H1 (cell line): Measurements from ENCODE around the gene SP4. TPM values are rescaled to one million over a fixed set of nuclear protein-coding genes. Genes with fewer than 3 reads are reported as not detected.

Experiments used
- CTCF ChIA-PET: fragments of 300-600 bp; sonication (Branson Sonifier 250); formaldehyde crosslinking; loops from one replicate; lab custom pipeline; 2021; ENCODE audit not compliant: partially characterized antibody; lab: Charles Lee
- POLR2A ChIA-PET: fragments of 300-600 bp; sonication (Branson Sonifier 250); formaldehyde crosslinking; loops from one replicate; lab custom pipeline; 2021; ENCODE audit warnings: inconsistent platforms; ENCODE audit not compliant: partially characterized antibody; lab: Charles Lee
- DNase-seq, 2 experiments: peaks; one replicate each; pipeline versions ENCODE4 v3.0.0 to v3.0.0-alpha.2; 2010 to 2022; ENCODE audit warnings: low spot score in 2 of 2, low read depth in 1 of 2, mixed read lengths in 1 of 2
- FAIRE-seq: peaks from 2 replicates; lab custom pipeline; 2011; peaks lifted over from hg19 to GRCh38; lab: Jason Lieb, UNC
- H2AFZ ChIP-seq: 2 replicates; pipeline ENCODE4 v1.8.1; 2012; ENCODE audit warnings: low read length, inconsistent platforms
- H2AK5ac ChIP-seq: 2 replicates; pipeline ENCODE4 v1.6.1; 2013; ENCODE audit warnings: low read depth, low read length
- H2BK120ac ChIP-seq: replicated peaks from 2 replicates; pipeline ENCODE3; 2013; ENCODE audit warnings: low read depth, low read length, inconsistent platforms
- H2BK12ac ChIP-seq: 2 replicates; pipeline ENCODE4 v1.6.1; 2013; ENCODE audit warnings: low read depth, low read length
- H2BK15ac ChIP-seq: 2 replicates; pipeline ENCODE4 v1.6.1; 2013; ENCODE audit warnings: low read length
- H2BK20ac ChIP-seq: 2 replicates; pipeline ENCODE4 v1.6.1; 2013; ENCODE audit warnings: low read length
- H2BK5ac ChIP-seq: 2 replicates; pipeline ENCODE4 v1.6.1; 2013; ENCODE audit warnings: low read depth, low read length
- H3K14ac ChIP-seq: 2 replicates; pipeline ENCODE4 v1.6.1; 2013; ENCODE audit warnings: inconsistent platforms; ENCODE audit not compliant: insufficient read length
- H3K18ac ChIP-seq: 2 replicates; pipeline ENCODE4 v1.6.1; 2013; ENCODE audit warnings: low read length; ENCODE audit errors: extremely low read depth
- H3K23ac ChIP-seq: 2 replicates; pipeline ENCODE4 v1.6.1; 2013; ENCODE audit warnings: inconsistent platforms; ENCODE audit not compliant: insufficient read length
- H3K23me2 ChIP-seq: 2 replicates; pipeline ENCODE4 v1.6.1; 2013; ENCODE audit warnings: low read depth, low read length
- H3K27ac ChIP-seq: 2 replicates; pipeline ENCODE4 v1.6.1; 2011; ENCODE audit warnings: low read depth, low read length, inconsistent platforms
- H3K27me3 ChIP-seq, 4 experiments: replicated peaks in 1 of 4; 1 replicate in 1 of 4; 2 replicates in 3 of 4; pipeline versions ENCODE4 v1.6.1 to v1.8.1; 2011 to 2013; ENCODE audit warnings: low read length in 3 of 4, mild to moderate bottlenecking in 3 of 4, inconsistent platforms in 2 of 4, mixed read lengths in 2 of 4, moderate library complexity in 1 of 4; ENCODE audit not compliant: control insufficient read depth in 3 of 4, insufficient read depth in 3 of 4; ENCODE audit errors: extremely low read depth in 1 of 4
- H3K36me3 ChIP-seq, 4 experiments: 2 replicates each; pipeline versions ENCODE4 v1.6.1 to v1.8.1; 2011 to 2013; ENCODE audit warnings: mild to moderate bottlenecking in 4 of 4, low read length in 3 of 4, moderate library complexity in 2 of 4, control low read depth in 1 of 4, inconsistent platforms in 1 of 4; ENCODE audit not compliant: insufficient read depth in 4 of 4, control insufficient read depth in 2 of 4
- H3K4ac ChIP-seq: replicated peaks from 2 replicates; pipeline ENCODE3; 2013; ENCODE audit warnings: low read length, low read depth, mixed read lengths, inconsistent platforms; ENCODE audit not compliant: insufficient read length
- H3K4me1 ChIP-seq, 4 experiments: replicated peaks in 1 of 4; 1 replicate in 1 of 4; 2 replicates in 3 of 4; pipeline versions ENCODE4 v1.6.1 to v1.8.1; 2011 to 2013; ENCODE audit warnings: low read length in 3 of 4, inconsistent platforms in 2 of 4, mixed read lengths in 1 of 4; ENCODE audit not compliant: insufficient read depth in 4 of 4, control insufficient read depth in 3 of 4
- H3K4me2 ChIP-seq, 2 experiments: 2 replicates each; pipeline versions ENCODE4 v1.6.1 to v1.8.1; 2011 to 2013; ENCODE audit warnings: low read depth in 2 of 2, low read length in 2 of 2, control low read depth in 1 of 2, inconsistent platforms in 1 of 2, mild to moderate bottlenecking in 1 of 2; ENCODE audit not compliant: insufficient read depth in 1 of 2
- H3K4me3 ChIP-seq, 4 experiments: fragments of 200-600, 300-600 bp in 1 of 4; sonication (generic), shearing (Covaris generic), sonication (Bioruptor Twin) in 1 of 4; 2 replicates each; pipeline versions ENCODE4 v1.5.1 to v1.8.1; 2011 to 2016; ENCODE audit warnings: low read length in 4 of 4, low read depth in 3 of 4, control low read depth in 2 of 4, inconsistent platforms in 2 of 4, mild to moderate bottlenecking in 2 of 4, mixed read lengths in 1 of 4, moderate library complexity in 1 of 4; ENCODE audit not compliant: insufficient read depth in 2 of 4; ENCODE audit errors: extremely low read depth in 1 of 4
- H3K56ac ChIP-seq: replicated peaks from 2 replicates; pipeline ENCODE3; 2013; ENCODE audit warnings: low read depth, mild to moderate bottlenecking, mixed read lengths, low read length, inconsistent platforms; ENCODE audit not compliant: insufficient read length
- H3K79me1 ChIP-seq: 2 replicates; pipeline ENCODE4 v1.6.1; 2013; ENCODE audit warnings: low read depth, low read length, control low read depth
- H3K79me2 ChIP-seq, 2 experiments: 2 replicates each; pipeline versions ENCODE4 v1.6.1 to v1.8.1; 2012 to 2013; ENCODE audit warnings: low read length in 2 of 2, mild to moderate bottlenecking in 2 of 2, inconsistent platforms in 1 of 2; ENCODE audit not compliant: insufficient read depth in 2 of 2, control insufficient read depth in 1 of 2
- H3K9ac ChIP-seq, 4 experiments: replicated peaks in 1 of 4; 1 replicate in 1 of 4; 2 replicates in 3 of 4; pipeline versions ENCODE4 v1.6.1 to v1.8.1; 2011 to 2013; ENCODE audit warnings: low read depth in 3 of 4, low read length in 3 of 4, control low read depth in 2 of 4, mild to moderate bottlenecking in 2 of 4, moderate library complexity in 2 of 4, inconsistent platforms in 1 of 4; ENCODE audit errors: extremely low read depth in 1 of 4
- H3K9me3 ChIP-seq, 2 experiments: 2 replicates each; pipeline versions ENCODE4 v1.6.1 to v1.8.1; 2012 to 2013; ENCODE audit warnings: mild to moderate bottlenecking in 2 of 2, moderate library complexity in 2 of 2, control low read depth in 1 of 2, inconsistent platforms in 1 of 2, low read depth in 1 of 2, low read length in 1 of 2, mixed read lengths in 1 of 2; ENCODE audit not compliant: insufficient read depth in 2 of 2
- H4K20me1 ChIP-seq, 2 experiments: replicated peaks in 1 of 2; 2 replicates each; pipeline versions ENCODE3 to v1.8.1; 2011 to 2013; ENCODE audit warnings: inconsistent platforms in 2 of 2, low read length in 2 of 2, mild to moderate bottlenecking in 1 of 2; ENCODE audit not compliant: insufficient read depth in 2 of 2, control insufficient read depth in 1 of 2
- H4K5ac ChIP-seq: 2 replicates; pipeline ENCODE4 v1.6.1; 2013; ENCODE audit warnings: low read length, low read depth, mixed read lengths, inconsistent platforms; ENCODE audit not compliant: insufficient read length
- H4K8ac ChIP-seq: 2 replicates; pipeline ENCODE4 v1.8.0; 2013; ENCODE audit warnings: mild to moderate bottlenecking, moderate library complexity, low read length, inconsistent platforms; ENCODE audit not compliant: insufficient read depth; ENCODE audit errors: extremely low read depth
- H4K91ac ChIP-seq: replicated peaks from 2 replicates; pipeline ENCODE3; 2013; ENCODE audit warnings: low read length, mixed read lengths, inconsistent platforms; ENCODE audit not compliant: insufficient read length
- ATF3 ChIP-seq: IDR thresholded peaks from 2 replicates; pipeline ENCODE4 v1.6.1; 2011; ENCODE audit warnings: low read depth, mild to moderate bottlenecking, low read length; ENCODE audit not compliant: insufficient read depth
- CBX8 ChIP-seq: fragments of 300-800, 300-1000 bp; sonication (generic); IDR thresholded peaks from 2 replicates; pipeline ENCODE4 v1.7.1; 2016; ENCODE audit warnings: low read depth, low read length, borderline replicate concordance
- CREB1 ChIP-seq: IDR thresholded peaks from 2 replicates; pipeline ENCODE4 v1.6.1; 2012; ENCODE audit warnings: inconsistent platforms
- EZH2 ChIP-seq: fragments of 200-600 bp; sonication (generic); IDR thresholded peaks from 2 replicates; pipeline ENCODE4 v1.7.1; 2012; ENCODE audit warnings: low read depth, mild to moderate bottlenecking, moderate library complexity, low read length, inconsistent platforms; ENCODE audit not compliant: severe bottlenecking
- NRF1 ChIP-seq: IDR thresholded peaks from 2 replicates; pipeline ENCODE4 v1.6.1; 2011; ENCODE audit warnings: mild to moderate bottlenecking, low read depth, low read length, improper control_type of control experiment
- WGBS, 2 experiments: shearing (Covaris generic) in 1 of 2; methylation state at CpG; one replicate each; pipeline versions ENCODE4 v1.1.6 to v1.1.7; 2013 to 2015; ENCODE audit warnings: low lambda C conversion rate in 2 of 2, mixed read lengths in 2 of 2, inconsistent platforms in 1 of 2, low coverage in 1 of 2, missing lambda C conversion rate in 1 of 2; ENCODE audit not compliant: insufficient replicate concordance in 2 of 2, insufficient coverage in 1 of 2, insufficient read length in 1 of 2; ENCODE audit errors: extremely low coverage in 1 of 2, missing lambda C conversion rate in 1 of 2; 5-methylcytosine and 5-hydroxymethylcytosine counted together
- polyA plus RNA-seq, 7 experiments: library from polyadenylated mRNA; depleted of rRNA in 3 of 7; stranded (reverse) in 5 of 7; unstranded in 2 of 7; fragments of >200 nt in 5 of 7; fragments of 200-250 nt in 2 of 7; gene quantifications; 1 replicate in 5 of 7; 2 replicates in 1 of 7; 4 replicates in 1 of 7; pipeline versions ENCODE4 v1.2.1 to v1.2.3, GENCODE V29; 2011 to 2013; ENCODE audit warnings: missing spikeins in 2 of 7, mixed read lengths in 2 of 7
- total RNA-seq: library from RNA; stranded (reverse); fragmentation: NEBNext Ultra II Directional; extraction: Animal tissue kit (Norgen Biotek cat#: 25700); gene quantifications from 2 replicates; pipeline ENCODE4 v1.2.1, GENCODE V29; 2021

SP4 gene
- total and polyA plus RNA-seq, 2 of the 8 experiments (the other 6 are each of a cell fraction or from before 2014, with no cell fraction given), result 10.0 to 24.0 TPM

GRCh38 chr7:21429786-21430574 is 2.1 kb downstream of the SP4 start:
- WGBS, 2 experiments, result 83% methylated on average over 8 of the region's 8 CpGs; no CpG with 5 or more reads in 1 of the 2 experiments
- H4K8ac ChIP-seq, result no peak overlapping the region
- H4K20me1 ChIP-seq, result peaks cover 0 to 8% of the 10 kb centered on the region in 2 experiments
- H3K9me3 ChIP-seq, result no peaks in the 10 kb centered on the region
- H3K23me2 ChIP-seq, result peaks cover 13% of the 10 kb centered on the region
- no peak overlapping the region for H2BK20ac ChIP-seq
- TF ChIP-seq CREB1, result no peak
- TF ChIP-seq CBX8, result no peak
- no peak for TF ChIP-seq ATF3
- no peak for TF ChIP-seq NRF1
- TF ChIP-seq EZH2, result no peak
- peak overlapping the region; percentile 54 to 87 for H3K4me2 ChIP-seq
- no peak overlapping the region for H2BK120ac ChIP-seq
- peaks cover 3% of the 10 kb centered on the region; the same call in 1 of the 2 replicates for H3K79me1 ChIP-seq
- H3K14ac ChIP-seq, result no peak overlapping the region
- no peak overlapping the region for H2AFZ ChIP-seq
- DNase-seq, result no peak
- peaks cover 5 to 28% (median 7%) of the 10 kb centered on the region in 4 experiments; a peak in 7 of 8 replicates for H3K36me3 ChIP-seq
- CTCF ChIA-PET, result interaction anchor here (1.0 to 2.1 kb wide), 3 partner anchors 17 to 337 kb away, joined by 3 to 6 read pairs (median 3); no protein-coding TSS in a partner anchor
- H3K9ac ChIP-seq, result peak overlapping the region in 1 of 4 experiments; percentile 8; a peak in 1 of 7 replicates
- H2BK5ac ChIP-seq, result no peak overlapping the region
- POLR2A ChIA-PET, result interaction anchor here (1.2 to 2.3 kb wide), 6 partner anchors 9 to 139 kb away, joined by 3 to 14 read pairs (median 4); no protein-coding TSS in a partner anchor
- peaks cover 7 to 64% of the 10 kb centered on the region in 2 experiments for H3K79me2 ChIP-seq
- H3K23ac ChIP-seq, result no peak overlapping the region
- no peak overlapping the region for H3K4ac ChIP-seq
- no peak overlapping the region for H2BK12ac ChIP-seq
- H4K91ac ChIP-seq, result no peak overlapping the region
- H2BK15ac ChIP-seq, result no peak overlapping the region
- no peak overlapping the region for H3K27ac ChIP-seq
- peak overlapping the region in 3 of 4 experiments; percentile 9 to 87 (median 20); a peak in 3 of 8 replicates for H3K4me3 ChIP-seq
- H3K4me1 ChIP-seq, result peaks cover 10 to 23% (median 21%) of the 10 kb centered on the region in 4 experiments
- H3K56ac ChIP-seq, result no peak overlapping the region
- no peaks in the 10 kb centered on the region for H3K27me3 ChIP-seq
- peak overlapping the region; percentile 59; the same call in 1 of the 2 replicates for H2AK5ac ChIP-seq
- no peak for FAIRE-seq
- H4K5ac ChIP-seq, result no peak overlapping the region
- no peak overlapping the region for H3K18ac ChIP-seq
